ENCODE data around the gene SDR39U1.

GRCh38 chr14:24416932-24417619 lies 25.5 kb downstream of the SDR39U1 start:
- TF ChIP-seq CTCF (conservative IDR thresholded peaks at IDR 0.05; ENCODE audit: low read depth, low read length) (no peak), EZH2 (IDR thresholded peaks at IDR 0.05; ENCODE audit: low read length, unreplicated experiment) (no peak), EZH2phosphoT487 (IDR thresholded peaks at IDR 0.05; ENCODE audit: borderline replicate concordance, low read length) (no peak)

Measured in PC-3 (cell line).